Measurements from ENCODE around the gene GPC1. TPM values are rescaled to one million over a fixed set of nuclear protein-coding genes. Genes with fewer than 3 reads are reported as not detected.
"Not testable (repeated sequence)": the region's sequence is repeated elsewhere in the genome, so short reads cannot be mapped to it uniquely, and the experiment has no call there.

GPC1 gene, protein sequence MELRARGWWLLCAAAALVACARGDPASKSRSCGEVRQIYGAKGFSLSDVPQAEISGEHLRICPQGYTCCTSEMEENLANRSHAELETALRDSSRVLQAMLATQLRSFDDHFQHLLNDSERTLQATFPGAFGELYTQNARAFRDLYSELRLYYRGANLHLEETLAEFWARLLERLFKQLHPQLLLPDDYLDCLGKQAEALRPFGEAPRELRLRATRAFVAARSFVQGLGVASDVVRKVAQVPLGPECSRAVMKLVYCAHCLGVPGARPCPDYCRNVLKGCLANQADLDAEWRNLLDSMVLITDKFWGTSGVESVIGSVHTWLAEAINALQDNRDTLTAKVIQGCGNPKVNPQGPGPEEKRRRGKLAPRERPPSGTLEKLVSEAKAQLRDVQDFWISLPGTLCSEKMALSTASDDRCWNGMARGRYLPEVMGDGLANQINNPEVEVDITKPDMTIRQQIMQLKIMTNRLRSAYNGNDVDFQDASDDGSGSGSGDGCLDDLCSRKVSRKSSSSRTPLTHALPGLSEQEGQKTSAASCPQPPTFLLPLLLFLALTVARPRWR
- total RNA-seq = 100 to 1,000 TPM; 112 to 188 (median 180) TPM

DNA sequence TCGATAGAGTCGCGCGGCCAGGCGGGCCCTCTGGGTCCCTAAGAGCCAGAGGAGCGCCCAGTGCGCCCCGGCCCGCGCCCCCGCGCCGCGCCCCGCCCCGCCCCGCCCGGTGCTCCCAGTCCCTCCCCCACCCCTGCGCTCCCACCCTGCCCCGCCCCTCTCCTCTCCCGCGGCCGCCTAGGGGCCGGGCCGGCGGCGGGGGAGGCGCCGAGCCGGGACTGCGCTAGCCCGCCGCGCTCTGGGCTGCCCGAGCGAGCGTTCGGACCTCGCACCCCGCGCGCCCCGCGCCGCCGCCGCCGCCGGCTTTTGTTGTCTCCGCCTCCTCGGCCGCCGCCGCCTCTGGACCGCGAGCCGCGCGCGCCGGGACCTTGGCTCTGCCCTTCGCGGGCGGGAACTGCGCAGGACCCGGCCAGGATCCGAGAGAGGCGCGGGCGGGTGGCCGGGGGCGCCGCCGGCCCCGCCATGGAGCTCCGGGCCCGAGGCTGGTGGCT lies at the start of gene GPC1:
Gene GPC1, plus strand, starts transcription at position 207 of the 491 bp plus-strand sequence. Its CDS starts 256 bp downstream, at position 463.
- TF ChIP-seq, protein P1, sequence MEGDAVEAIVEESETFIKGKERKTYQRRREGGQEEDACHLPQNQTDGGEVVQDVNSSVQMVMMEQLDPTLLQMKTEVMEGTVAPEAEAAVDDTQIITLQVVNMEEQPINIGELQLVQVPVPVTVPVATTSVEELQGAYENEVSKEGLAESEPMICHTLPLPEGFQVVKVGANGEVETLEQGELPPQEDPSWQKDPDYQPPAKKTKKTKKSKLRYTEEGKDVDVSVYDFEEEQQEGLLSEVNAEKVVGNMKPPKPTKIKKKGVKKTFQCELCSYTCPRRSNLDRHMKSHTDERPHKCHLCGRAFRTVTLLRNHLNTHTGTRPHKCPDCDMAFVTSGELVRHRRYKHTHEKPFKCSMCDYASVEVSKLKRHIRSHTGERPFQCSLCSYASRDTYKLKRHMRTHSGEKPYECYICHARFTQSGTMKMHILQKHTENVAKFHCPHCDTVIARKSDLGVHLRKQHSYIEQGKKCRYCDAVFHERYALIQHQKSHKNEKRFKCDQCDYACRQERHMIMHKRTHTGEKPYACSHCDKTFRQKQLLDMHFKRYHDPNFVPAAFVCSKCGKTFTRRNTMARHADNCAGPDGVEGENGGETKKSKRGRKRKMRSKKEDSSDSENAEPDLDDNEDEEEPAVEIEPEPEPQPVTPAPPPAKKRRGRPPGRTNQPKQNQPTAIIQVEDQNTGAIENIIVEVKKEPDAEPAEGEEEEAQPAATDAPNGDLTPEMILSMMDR (IDR thresholded peaks at IDR 0.05 in 4 of 5, conservative IDR thresholded peaks at IDR 0.05 in 1 of 5) = peak in 1 of 5 experiments; percentile 4
- peak; percentile 86 to 89 for TF ChIP-seq POLR2A (IDR thresholded peaks at IDR 0.05)

DNA sequence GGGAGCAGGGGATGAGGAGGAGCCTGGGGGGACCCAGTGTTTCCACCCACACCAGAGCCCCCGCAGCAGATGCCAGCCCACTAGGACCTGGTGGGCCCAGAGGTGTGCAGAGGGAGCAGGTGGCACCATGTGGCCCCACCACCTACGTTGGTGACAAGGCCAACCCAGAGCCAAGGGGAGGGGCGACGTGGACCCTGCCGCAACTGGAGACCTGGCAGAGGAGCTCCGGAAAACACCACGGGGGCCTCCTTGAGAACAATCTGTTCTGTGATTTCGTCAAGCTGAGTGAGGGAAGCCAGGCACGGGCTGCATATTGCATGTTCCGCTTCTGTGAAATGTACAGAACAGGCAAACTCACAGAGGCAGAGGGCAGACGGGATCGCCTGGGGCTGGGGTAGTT lies 49.1 kb upstream of the GPC1 start:
- H3K4me3 ChIP-seq = no peak overlapping the region
- no peak for ATAC-seq
- intact Hi-C loops (cut with DNase I; ENCODE audit: low total_unique reads) (loop anchor here (5.0 kb wide), 2 partner anchors 51 to 154 kb away; partner anchors contain the start of gene GPC1), in situ Hi-C loops (cut with MboI; ENCODE audit: low sequenced_read_pairs in 4 of 4) (no loop called here)
- no peaks in the 10 kb centered on the region for H3K27me3 ChIP-seq
- DNase-seq = no peak
- H3K36me3 ChIP-seq = no peaks in the 10 kb centered on the region
- H3K27ac ChIP-seq = no peak overlapping the region
- no peaks in the 10 kb centered on the region for H3K9me3 ChIP-seq
- H3K4me1 ChIP-seq = peaks cover 21 to 22% of the 10 kb centered on the region in 2 donors
- TF ChIP-seq, protein P1 (IDR thresholded peaks at IDR 0.05 in 4 of 5, conservative IDR thresholded peaks at IDR 0.05 in 1 of 5) = no peak
- no peak for TF ChIP-seq POLR2A (IDR thresholded peaks at IDR 0.05)

More for the DNA sequence above, at the start of gene GPC1:
- peak; percentile 45 to 71 for DNase-seq
- peak; percentile 62 to 68 for ATAC-seq
- intact Hi-C loops (cut with DNase I; ENCODE audit: low total_unique reads) = loop anchor here (2.0 to 10.0 kb wide), 5 partner anchors 48 to 301 kb away; partner anchors contain the start of gene COPS9
- in situ Hi-C loops (cut with MboI; ENCODE audit: low sequenced_read_pairs in 4 of 4) = loop anchor here in 3 of 4 donors (5.0 to 25.0 kb wide), 3 partner anchors 198 to 208 kb away; no protein-coding TSS in a partner anchor
- H3K27ac ChIP-seq = peak within 1 kb of the TSS; percentile 84 to 97 (median 93)
- no peaks in the 10 kb centered on the region for H3K27me3 ChIP-seq
- no peaks in the 10 kb centered on the region for H3K9me3 ChIP-seq
- peaks cover 35 to 41% of the 10 kb centered on the region in 2 donors for H3K4me1 ChIP-seq
- peak within 1 kb of the TSS; percentile 56 to 91 (median 59) for H3K4me3 ChIP-seq
- H3K36me3 ChIP-seq = no peaks in the 10 kb centered on the region

DNA sequence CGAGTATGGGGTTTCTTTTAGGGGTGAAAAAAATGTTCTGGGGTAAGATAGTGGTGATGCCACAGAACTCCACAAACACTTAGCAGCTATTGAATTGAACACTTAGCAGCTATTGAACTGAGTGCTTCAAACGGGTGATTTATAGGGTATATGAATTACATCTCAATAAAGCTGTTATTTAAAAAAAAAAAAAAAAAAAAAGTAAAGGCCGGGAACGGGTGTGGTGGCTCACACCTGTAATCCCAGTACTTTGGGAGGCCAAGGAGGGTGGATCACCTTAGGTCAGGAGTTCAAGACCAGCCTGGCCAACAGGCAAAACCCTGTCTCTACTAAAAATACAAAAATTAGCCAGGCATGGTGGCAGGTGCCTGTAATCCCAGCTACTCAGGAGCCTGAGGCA lies 48.7 kb upstream of the GPC1 start:
- H3K36me3 ChIP-seq; H3K9me3 ChIP-seq; H3K4me3 ChIP-seq; DNase-seq; in situ Hi-C loops (cut with MboI; ENCODE audit: low sequenced_read_pairs in 4 of 4); H3K27me3 ChIP-seq; ATAC-seq: not testable (repeated sequence)
- Histone ChIP-seq H3K4me1 (peaks cover 25 to 26% of the 10 kb centered on the region in 2 donors), H3K27ac (peak overlapping the region in 3 of 4 donors; percentile 52 to 66 (median 53))
- intact Hi-C loops (cut with DNase I; ENCODE audit: low total_unique reads) = loop anchor here (5.0 kb wide), 2 partner anchors 51 to 154 kb away; partner anchors contain the start of gene GPC1

DNA sequence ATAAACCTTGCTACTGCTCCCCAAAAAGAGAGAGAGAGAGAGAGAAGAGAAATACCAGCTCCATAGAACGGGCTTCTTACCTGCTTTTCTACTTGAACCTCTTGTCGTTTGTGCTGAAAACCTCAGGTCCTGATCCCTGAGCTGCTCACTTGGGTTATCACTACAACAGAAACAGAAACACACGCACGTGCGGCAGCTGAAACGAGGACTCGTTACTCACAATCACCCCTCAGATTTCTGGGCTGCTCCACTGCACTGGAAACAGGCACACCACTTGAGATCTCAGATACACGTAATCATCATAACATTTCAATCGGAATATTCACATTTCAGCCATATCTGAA lies 48.2 kb upstream of the GPC1 start:
- Histone ChIP-seq H3K36me3 (no peaks in the 10 kb centered on the region), H3K4me3 (no peak overlapping the region), H3K4me1 (peaks cover 26 to 31% of the 10 kb centered on the region in 2 donors), H3K27ac (peak overlapping the region in 3 of 4 donors; percentile 52 to 66 (median 53)), H3K9me3 (no peaks in the 10 kb centered on the region), H3K27me3 (no peaks in the 10 kb centered on the region)
- ATAC-seq (no peak), DNase-seq (no peak)
- no peak for TF ChIP-seq POLR2A (IDR thresholded peaks at IDR 0.05)
- TF ChIP-seq, protein P1 (IDR thresholded peaks at IDR 0.05 in 4 of 5, conservative IDR thresholded peaks at IDR 0.05 in 1 of 5) = no peak
- intact Hi-C loops (cut with DNase I; ENCODE audit: low total_unique reads) (loop anchor here (5.0 kb wide), 2 partner anchors 50 to 155 kb away; partner anchors contain the start of gene GPC1), in situ Hi-C loops (cut with MboI; ENCODE audit: low sequenced_read_pairs in 4 of 4) (no loop called here)
